Loucy (cell line): ENCODE results near the gene PRKAR1A.

ENCODE experiments used
- H2AFZ ChIP-seq: fragments of 200-600 bp; sonication (generic); 2 replicates; pipeline ENCODE4 v1.6.0; 2016; ENCODE audit warnings: antibody characterized with exemption, mild to moderate bottlenecking, low read length, moderate library complexity
- H3F3A ChIP-seq: fragments of 200-600 bp; 2 replicates; pipeline ENCODE4 v1.6.0; 2016; ENCODE audit warnings: antibody characterized with exemption, low read depth, mild to moderate bottlenecking
- H3K27me3 ChIP-seq: fragments of 200-600 bp; sonication (generic); 2 replicates; pipeline ENCODE4 v1.6.1; 2014; ENCODE audit warnings: low read length, mild to moderate bottlenecking; ENCODE audit not compliant: insufficient read depth, poor library complexity, severe bottlenecking
- H3K36me3 ChIP-seq: fragments of 200-600 bp; sonication (generic); 2 replicates; pipeline ENCODE4 v1.6.1; 2016; ENCODE audit warnings: low read length; ENCODE audit not compliant: insufficient read depth
- H3K4me1 ChIP-seq: fragments of 200-600 bp; sonication (generic); 2 replicates; pipeline ENCODE4 v1.5.1; 2014; ENCODE audit warnings: low read length, mild to moderate bottlenecking; ENCODE audit not compliant: insufficient read depth, poor library complexity, severe bottlenecking
- H3K4me2 ChIP-seq: fragments of 200-600 bp; sonication (generic); 2 replicates; pipeline ENCODE4 v1.6.0; 2014; ENCODE audit warnings: antibody characterized with exemption, low read length, low read depth, mild to moderate bottlenecking; ENCODE audit not compliant: poor library complexity, severe bottlenecking
- H3K4me3 ChIP-seq: fragments of 200-600 bp; sonication (generic); 2 replicates; pipeline ENCODE4 v1.5.1; 2014; ENCODE audit warnings: low read length, mild to moderate bottlenecking, mixed read lengths; ENCODE audit not compliant: poor library complexity, severe bottlenecking
- H3K79me2 ChIP-seq: fragments of 200-600 bp; sonication (generic); 2 replicates; pipeline ENCODE4 v1.6.1; 2014; ENCODE audit warnings: low read length; ENCODE audit not compliant: insufficient read depth
- H3K9ac ChIP-seq: fragments of 200-600 bp; sonication (generic); 2 replicates; pipeline ENCODE4 v1.6.0; 2014; ENCODE audit warnings: mild to moderate bottlenecking, low read depth, low read length, moderate library complexity; ENCODE audit not compliant: poor library complexity, severe bottlenecking
- H3K9me2 ChIP-seq: fragments of 200-600 bp; sonication (generic); replicated peaks from 2 replicates; pipeline ENCODE4 v1.6.1; 2016; ENCODE audit warnings: low read depth, low read length, mixed read lengths
- H3K9me3 ChIP-seq: fragments of 200-600 bp; sonication (generic); 2 replicates; pipeline ENCODE4 v1.6.1; 2014; ENCODE audit warnings: mild to moderate bottlenecking, antibody characterized with exemption, low read length, low read depth; ENCODE audit not compliant: insufficient read depth
- H4K20me1 ChIP-seq: fragments of 200-600 bp; sonication (generic); 2 replicates; pipeline ENCODE4 v1.6.0; 2014; ENCODE audit warnings: antibody characterized with exemption, low read length, mild to moderate bottlenecking; ENCODE audit not compliant: insufficient read depth, poor library complexity, severe bottlenecking
- CTCF ChIP-seq: fragments of 200-600 bp; sonication (generic); conservative IDR thresholded peaks from 2 replicates; pipeline ENCODE4 v1.5.1; 2014; ENCODE audit warnings: mild to moderate bottlenecking, antibody characterized with exemption, low read length
- EZH2phosphoT487 ChIP-seq: fragments of 200-600 bp; IDR thresholded peaks from 2 replicates; pipeline ENCODE4 v1.6.1; 2018; ENCODE audit warnings: antibody characterized with exemption, mild to moderate bottlenecking, moderate library complexity, borderline replicate concordance

Gene PRKAR1A

GRCh38 chr17:68584581-68585303 lies 72.5 kb downstream of the PRKAR1A start:
- Histone ChIP-seq H3K4me1 (no peaks in the 10 kb centered on the region), H2AFZ (no peak overlapping the region), H3K79me2 (no peaks in the 10 kb centered on the region), H3F3A (no peaks in the 10 kb centered on the region), H3K27me3 (no peaks in the 10 kb centered on the region), H3K36me3 (no peaks in the 10 kb centered on the region), H3K9me3 (no peaks in the 10 kb centered on the region), H3K9me2 (no peaks in the 10 kb centered on the region), H3K4me3 (no peak overlapping the region), H4K20me1 (no peaks in the 10 kb centered on the region), H3K4me2 (no peak overlapping the region), H3K9ac (no peak overlapping the region)
- TF ChIP-seq CTCF (no peak), EZH2phosphoT487 (no peak)

GRCh38 chr17:68585643-68586042 lies 73.4 kb downstream of the PRKAR1A start:
- no peaks in the 10 kb centered on the region for H4K20me1 ChIP-seq
- H3K27me3 ChIP-seq: no peaks in the 10 kb centered on the region
- no peaks in the 10 kb centered on the region for H3K36me3 ChIP-seq
- H3K9me2 ChIP-seq: no peaks in the 10 kb centered on the region
- no peak for TF ChIP-seq EZH2phosphoT487
- TF ChIP-seq CTCF: no peak
- H3K9me3 ChIP-seq: no peaks in the 10 kb centered on the region
- no peaks in the 10 kb centered on the region for H3K79me2 ChIP-seq
- H2AFZ ChIP-seq: no peak overlapping the region
- H3K4me1 ChIP-seq: no peaks in the 10 kb centered on the region
- no peak overlapping the region for H3K9ac ChIP-seq
- no peak overlapping the region for H3K4me3 ChIP-seq
- no peaks in the 10 kb centered on the region for H3F3A ChIP-seq
- H3K4me2 ChIP-seq: no peak overlapping the region

DNA sequence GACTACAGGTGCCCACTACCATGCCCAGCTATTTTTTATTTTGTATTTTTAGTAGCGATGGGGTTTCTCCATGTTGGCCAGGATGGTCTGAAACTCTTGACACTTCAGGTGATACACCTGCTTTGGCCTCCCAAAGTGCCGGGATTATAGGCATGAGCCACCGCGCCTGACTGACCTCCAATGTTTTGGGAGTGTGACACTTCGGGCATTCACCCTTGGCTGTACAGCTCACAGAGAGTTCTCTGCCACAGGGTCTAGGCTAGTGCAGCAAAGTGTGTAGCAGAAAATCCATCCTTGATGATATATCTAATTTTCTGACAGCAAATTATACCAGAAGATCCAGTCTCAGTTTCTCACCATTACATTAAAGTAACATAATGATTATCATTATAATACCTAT lies 74.8 kb downstream of the PRKAR1A start:
- H3K36me3 ChIP-seq: no peaks in the 10 kb centered on the region
- no peaks in the 10 kb centered on the region for H4K20me1 ChIP-seq
- no peak overlapping the region for H3K4me3 ChIP-seq
- no peak overlapping the region for H2AFZ ChIP-seq
- TF ChIP-seq EZH2phosphoT487: no peak
- no peak for TF ChIP-seq CTCF
- no peak overlapping the region for H3K4me2 ChIP-seq
- H3K9me3 ChIP-seq: no peaks in the 10 kb centered on the region
- H3F3A ChIP-seq: no peaks in the 10 kb centered on the region
- H3K9me2 ChIP-seq: no peaks in the 10 kb centered on the region
- H3K4me1 ChIP-seq: no peaks in the 10 kb centered on the region
- no peaks in the 10 kb centered on the region for H3K27me3 ChIP-seq
- no peak overlapping the region for H3K9ac ChIP-seq
- no peaks in the 10 kb centered on the region for H3K79me2 ChIP-seq
